ENCODE data around the gene CHAD. TPM values are rescaled to one million over a fixed set of nuclear protein-coding genes. Genes with fewer than 3 reads are reported as not detected.
"Not testable (repeated sequence)": the region's sequence is repeated elsewhere in the genome, so short reads cannot be mapped to it uniquely, and the experiment has no call there.

Gene CHAD
- total RNA-seq, 1 donor from 2014 or later = not detected

- DNase-seq (ENCODE audit: low read depth, low spot score) = no peak
These were observed 38.9 kb downstream of the CHAD start for GRCh38 chr17:50429793-50430192.

GRCh38 chr17:50428831-50429424, 39.8 kb downstream of the CHAD start:
- DNase-seq (ENCODE audit: low read depth, low spot score) = no peak

GRCh38 chr17:50428126-50428525, 40.6 kb downstream of the CHAD start:
- DNase-seq (ENCODE audit: low read depth, low spot score) = not testable (repeated sequence)

DNA sequence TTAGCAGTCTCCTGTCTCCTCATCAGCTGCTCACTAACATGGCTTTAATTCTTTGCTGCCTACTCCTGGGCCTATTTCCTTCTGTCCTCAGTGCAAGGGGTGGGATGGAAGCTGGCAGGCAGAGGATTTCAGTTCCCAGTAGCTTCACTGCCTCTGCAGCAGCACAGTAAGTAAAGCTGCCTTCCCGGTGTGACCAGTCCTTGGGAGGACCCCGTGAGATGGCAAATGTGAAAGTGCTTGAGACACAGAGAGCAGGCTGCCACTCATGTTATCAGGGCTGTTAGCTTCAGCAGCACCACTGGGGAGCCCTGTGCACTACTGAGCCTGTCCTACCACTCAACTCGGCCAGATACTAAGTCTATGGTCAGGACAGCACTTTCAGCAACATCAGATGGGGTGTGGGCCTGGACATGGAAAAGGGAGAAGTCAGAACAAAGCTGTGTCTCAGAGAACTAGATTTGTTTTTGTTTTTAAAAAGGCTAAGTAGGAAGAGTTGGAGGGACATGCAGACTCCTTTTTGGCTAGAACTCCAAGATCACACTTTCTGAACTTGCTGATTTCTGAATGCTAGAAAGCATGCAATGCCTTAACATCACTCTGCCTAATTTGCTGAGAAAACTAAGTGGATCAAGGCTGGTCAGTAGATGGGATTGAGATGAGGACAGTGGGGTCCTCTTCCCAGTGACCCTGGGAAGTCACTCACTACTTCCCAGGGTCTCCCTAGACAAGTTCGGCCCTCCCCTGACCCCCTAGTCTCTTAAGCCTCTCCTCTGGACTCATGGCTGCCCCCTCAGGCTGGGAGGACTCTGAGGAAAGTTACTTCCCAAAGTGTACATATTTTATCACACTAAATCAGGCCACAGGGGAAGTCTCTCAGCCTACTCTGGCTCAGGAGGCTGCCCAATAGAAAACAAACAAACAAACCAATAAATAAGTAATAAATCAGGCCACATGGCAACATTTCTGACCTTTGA, 41.6 kb downstream of the CHAD start:
- DNase-seq (ENCODE audit: low read depth, low spot score) = no peak

DNA sequence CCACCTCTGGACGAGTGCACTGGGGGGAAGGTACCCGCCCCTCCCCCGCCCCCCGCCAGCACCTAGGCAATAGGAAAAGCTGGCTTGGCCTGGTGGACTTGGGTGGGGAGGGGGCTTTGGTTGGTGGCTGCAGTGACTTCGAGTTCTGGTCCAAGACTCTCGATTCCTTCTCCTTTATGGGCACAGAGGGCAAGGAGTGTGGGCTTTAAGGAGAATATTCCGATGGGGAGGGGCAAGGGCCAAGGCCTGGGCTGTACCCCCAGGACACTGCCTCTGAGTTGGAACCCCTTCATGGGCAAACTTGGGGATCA, 42.3 kb downstream of the CHAD start:
- no peak for DNase-seq (ENCODE audit: low read depth, low spot score)

GRCh38 chr17:50425682-50426471, 42.8 kb downstream of the CHAD start, which contains the start of gene ACSF2:
Gene ACSF2 (plus strand): TSS chr17:50426218. CDS start chr17:50426262, 44 bp downstream.
- DNase-seq (ENCODE audit: low read depth, low spot score) = no peak

- no peak for DNase-seq (ENCODE audit: low read depth, low spot score)
These were observed 43.5 kb downstream of the CHAD start for GRCh38 chr17:50424996-50425681.

DNA sequence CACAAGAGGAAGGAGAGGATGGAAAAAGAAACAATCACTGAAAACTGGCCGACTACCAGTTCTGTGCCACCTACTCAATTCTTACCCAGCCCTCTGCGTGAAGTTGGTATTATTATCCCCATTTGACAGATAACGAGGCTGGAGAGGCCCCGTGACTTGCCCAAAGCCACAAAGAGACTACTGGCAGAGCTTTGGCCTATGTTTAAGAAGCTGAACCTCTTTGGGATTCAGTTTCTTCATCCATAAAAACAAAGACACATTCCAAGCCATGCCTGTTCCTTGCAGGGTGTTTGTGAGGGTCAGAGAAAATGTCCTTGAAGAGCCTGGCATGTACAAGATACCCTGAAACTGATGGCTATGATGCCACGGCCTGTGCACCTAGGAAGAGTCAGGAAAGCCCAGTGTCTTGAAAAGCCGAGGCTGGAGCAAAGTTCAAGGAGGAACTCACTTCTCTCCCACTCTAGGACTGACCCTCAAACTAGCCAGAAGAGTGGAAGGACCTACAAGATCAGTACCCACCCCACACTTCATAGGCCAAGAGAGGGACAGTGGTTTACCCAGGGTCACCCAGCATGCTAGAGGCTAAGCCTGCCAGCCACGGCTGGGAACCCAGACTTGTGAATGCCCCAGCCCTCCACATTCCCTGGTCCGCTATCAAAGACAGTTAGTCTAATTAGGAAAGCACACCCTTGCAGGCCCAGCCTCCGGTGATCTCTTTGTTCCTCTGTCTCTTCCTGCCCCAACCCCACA, 44.3 kb downstream of the CHAD start:
- DNase-seq (ENCODE audit: low read depth, low spot score) = no peak

- DNase-seq (ENCODE audit: low read depth, low spot score) = peak; percentile 45
These were observed 45.0 kb downstream of the CHAD start for GRCh38 chr17:50423553-50424159.

DNA sequence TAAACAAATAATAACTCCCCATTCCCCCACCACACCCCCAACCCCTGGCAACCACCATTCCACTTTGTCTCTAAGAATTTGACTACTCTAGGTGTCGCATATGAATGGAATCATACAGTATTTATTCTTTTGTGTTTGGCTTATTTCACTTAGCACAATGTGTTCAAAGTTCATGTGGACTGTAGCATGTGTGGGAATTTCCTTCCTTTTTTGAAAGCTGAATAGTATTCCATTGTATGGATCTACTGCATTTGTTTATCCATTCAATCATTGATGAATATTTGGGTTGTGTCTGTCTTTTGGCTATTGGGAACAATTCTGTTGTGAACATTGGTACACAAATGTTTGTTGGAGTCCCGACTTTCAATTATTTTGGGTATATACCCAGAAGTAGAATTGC, 45.9 kb downstream of the CHAD start:
- no peak for DNase-seq (ENCODE audit: low read depth, low spot score)

DNA sequence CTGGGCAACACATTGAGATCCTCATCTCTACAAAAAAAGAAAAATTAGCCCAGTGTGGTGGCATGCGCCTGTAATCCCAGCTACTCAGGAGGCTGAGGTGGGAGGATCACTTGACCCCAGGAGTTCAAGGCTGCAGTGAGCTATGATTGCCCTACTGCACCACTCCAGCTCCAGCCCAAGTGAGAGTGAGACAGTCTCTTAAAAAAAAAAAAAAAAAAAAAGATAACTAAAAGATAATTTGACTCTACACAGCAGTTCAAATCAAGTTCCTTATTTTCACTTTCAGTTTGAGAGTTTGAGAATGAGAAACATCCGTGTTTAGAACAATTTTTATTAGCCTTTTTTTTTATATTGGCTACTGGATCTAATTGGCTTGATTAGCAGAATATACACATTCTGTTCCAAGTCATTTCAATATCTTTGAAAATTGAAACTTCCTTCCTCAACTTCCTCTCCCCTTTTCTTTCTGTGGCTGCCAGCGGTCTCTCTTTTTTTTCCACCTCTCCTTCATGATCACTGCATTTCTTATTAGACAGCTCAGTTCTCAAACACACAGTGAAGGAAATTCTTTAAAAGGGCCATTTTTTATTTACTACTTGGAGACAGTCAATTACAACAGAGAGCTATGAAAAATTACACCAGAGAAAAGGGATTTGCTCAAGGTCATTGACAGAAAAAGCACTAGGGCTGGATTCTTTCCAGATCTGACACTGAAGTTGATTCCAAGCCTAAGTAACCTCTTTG, 47.2 kb downstream of the CHAD start:
- no peak for DNase-seq (ENCODE audit: low read depth, low spot score)

GRCh38 chr17:50420419-50421112, 48.1 kb downstream of the CHAD start:
- no peak for DNase-seq (ENCODE audit: low read depth, low spot score)

- not testable (repeated sequence) for DNase-seq (ENCODE audit: low read depth, low spot score)
These were observed 49.1 kb downstream of the CHAD start for GRCh38 chr17:50419577-50419976.

DNA sequence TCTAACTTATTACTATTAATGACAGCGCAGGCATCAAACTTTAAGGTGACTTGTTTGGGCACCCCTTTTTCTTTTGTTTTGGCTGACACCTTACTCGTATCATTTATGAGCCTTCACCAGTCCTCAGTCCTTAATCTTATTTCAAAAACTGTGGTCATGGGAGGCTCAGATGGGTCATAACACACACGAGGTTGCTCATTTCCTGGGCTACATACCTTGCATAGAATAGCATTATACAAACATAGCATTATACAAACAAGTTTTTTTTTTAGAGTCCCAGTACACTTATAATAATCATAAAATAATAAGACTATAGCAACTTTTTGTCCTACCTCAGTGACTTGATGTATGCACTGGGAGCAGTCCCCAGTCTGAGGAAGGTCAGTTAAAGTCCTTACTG, 53.9 kb downstream of the CHAD start:
- no peak for DNase-seq (ENCODE audit: low read depth, low spot score)

Other genes starting within 250 kb of the CHAD start
- gene TMEM92, start 194.4 kb downstream of the CHAD start, total RNA-seq = not detected in 2 replicates
- gene XYLT2, start 122.8 kb downstream of the CHAD start, total RNA-seq = 36.6 and 41.8 TPM in 2 replicates
- gene MRPL27, start 95.7 kb downstream of the CHAD start, total RNA-seq = 52.2 and 56.8 TPM in 2 replicates
- 4.6 and 5.5 TPM in 2 replicates for gene EME1, start 95.7 kb downstream of the CHAD start, total RNA-seq
- 227 and 285 TPM in 2 replicates for gene LRRC59, start 71.4 kb downstream of the CHAD start, total RNA-seq
- gene ACSF2, start 42.7 kb downstream of the CHAD start, total RNA-seq = 10.0 and 10.5 TPM in 2 replicates
- gene RSAD1, start 10.0 kb upstream of the CHAD start, total RNA-seq = 27.0 and 28.2 TPM in 2 replicates
- 0.46 and 0.92 TPM in 2 replicates for gene MYCBPAP, start 39.6 kb upstream of the CHAD start, total RNA-seq
- 0.04 and 0.07 TPM in 2 replicates for gene EPN3, start 63.9 kb upstream of the CHAD start, total RNA-seq
- 47.2 and 57.8 TPM in 2 replicates for gene SPATA20, start 78.3 kb upstream of the CHAD start, total RNA-seq
- 0.04 TPM in 1 of 2 replicates, not detected in the other for gene CACNA1G, start 91.8 kb upstream of the CHAD start, total RNA-seq
- 2.4 and 3.6 TPM in 2 replicates for gene ABCC3, start 166.0 kb upstream of the CHAD start, total RNA-seq
- 34.2 and 40.7 TPM in 2 replicates for gene ANKRD40, start 239.0 kb upstream of the CHAD start, total RNA-seq